ENCODE measurements around the gene CREBRF. TPM values are rescaled to one million over a fixed set of nuclear protein-coding genes. Genes with fewer than 3 reads are reported as not detected.
A peak's percentile ranks its signal among the peaks of the same experiment; 100 is the strongest.

The CREBRF gene
- polyA plus RNA-seq, 2 of the 4 experiments (the other 2 are of a cell fraction), result 1.8 to 7.2 TPM

GRCh38 chr5:173047838-173048105 is 8.4 kb upstream of the CREBRF start:
- Histone ChIP-seq H3K4me1 (peaks cover 4% of the 10 kb centered on the region; the same call in 1 of the 3 replicates), H3K4me2 (no peak overlapping the region), H3K27ac (no peak overlapping the region), H3K4me3 (no peak overlapping the region), H3K9me3 (no peaks in the 10 kb centered on the region)
- ChIA-PET POLR2A (no interaction called here), CTCF (no interaction called here)
- 83% methylated on average over 6 of the region's 6 CpGs for WGBS (ENCODE audit: missing lambda C conversion rate)
- DNase-seq (ENCODE audit: low read depth in 1 of 2, low spot score in 1 of 2) (no peak), FAIRE-seq (no peak), ATAC-seq (peak in 1 of 2 experiments; percentile 24; a peak in 1 of 6 replicates)
- TF ChIP-seq PBX3 (IDR thresholded peaks at IDR 0.05), result no peak
- TF ChIP-seq MAX (IDR thresholded peaks at IDR 0.05), result no peak
- TF ChIP-seq FOXS1 (CRISPR knock-in tag; IDR thresholded peaks at IDR 0.05), result no peak
- no peak for TF ChIP-seq POLR2A (IDR thresholded peaks at IDR 0.05; ENCODE audit: low read length)
- no peak for TF ChIP-seq KDM1A (IDR thresholded peaks at IDR 0.05; ENCODE audit: low read depth)
- no peak for TF ChIP-seq USF2 (IDR thresholded peaks at IDR 0.05)
- TF ChIP-seq HOXA7 (CRISPR knock-in tag; IDR thresholded peaks at IDR 0.05), result no peak
- TF ChIP-seq POLR2AphosphoS2 (conservative IDR thresholded peaks at IDR 0.05; ENCODE audit: low read length), result no peak
- no peak for TF ChIP-seq MAFK (IDR thresholded peaks at IDR 0.05; ENCODE audit: partially characterized antibody)
- no peak for TF ChIP-seq GATA3 (IDR thresholded peaks at IDR 0.05; ENCODE audit: borderline replicate concordance)
- no peak for TF ChIP-seq CTCF (IDR thresholded peaks at IDR 0.05)
- TF ChIP-seq HES2 (IDR thresholded peaks at IDR 0.05), result no peak
- no peak for TF ChIP-seq EHMT2 (IDR thresholded peaks at IDR 0.05; ENCODE audit: low read depth)
- TF ChIP-seq NFE2L2 (conservative IDR thresholded peaks at IDR 0.05; ENCODE audit: low read length), result no peak
- no peak for TF ChIP-seq ZFP36 (IDR thresholded peaks at IDR 0.05; ENCODE audit: borderline replicate concordance, partially characterized antibody)
- no peak for TF ChIP-seq ELK1 (IDR thresholded peaks at IDR 0.05; ENCODE audit: low read depth, low read length)
- TF ChIP-seq ESRRA (IDR thresholded peaks at IDR 0.05; ENCODE audit: borderline replicate concordance, low read length), result no peak
- TF ChIP-seq ZC3H11A (IDR thresholded peaks at IDR 0.05), result no peak
- no peak for TF ChIP-seq REST (IDR thresholded peaks at IDR 0.05)

GRCh38 chr5:173050791-173051190 is 5.4 kb upstream of the CREBRF start:
- Histone ChIP-seq H3K4me3 (no peak overlapping the region), H3K9me3 (no peaks in the 10 kb centered on the region), H3K4me1 (peaks cover 16% of the 10 kb centered on the region; the same call in 2 of the 3 replicates), H3K27ac (no peak overlapping the region), H3K4me2 (no peak overlapping the region)
- ATAC-seq (no peak), DNase-seq (ENCODE audit: low read depth in 1 of 2, low spot score in 1 of 2) (no peak), FAIRE-seq (no peak)
- ChIA-PET POLR2A (no interaction called here), CTCF (interaction anchor here (0.7 to 1.5 kb wide), 5 partner anchors 11 to 344 kb away, joined by 3 to 6 read pairs (median 3); no protein-coding TSS in a partner anchor)
- 89% methylated on average over 2 of the region's 2 CpGs for WGBS (ENCODE audit: missing lambda C conversion rate)
- TF ChIP-seq HEYL (CRISPR knock-in tag; IDR thresholded peaks at IDR 0.05), result no peak
- no peak for TF ChIP-seq FOXS1 (CRISPR knock-in tag; IDR thresholded peaks at IDR 0.05)
- TF ChIP-seq RFX5 (IDR thresholded peaks at IDR 0.05), result no peak
- TF ChIP-seq RCOR1 (IDR thresholded peaks at IDR 0.05; ENCODE audit: low read depth, low read length), result no peak
- no peak for TF ChIP-seq CTCF (IDR thresholded peaks at IDR 0.05)
- no peak for TF ChIP-seq JUNB (IDR thresholded peaks at IDR 0.05)
- TF ChIP-seq TP53 (CRISPR knock-in tag; IDR thresholded peaks at IDR 0.05), result no peak
- no peak for TF ChIP-seq MAZ (IDR thresholded peaks at IDR 0.05; ENCODE audit: borderline replicate concordance, low read depth, low read length)
- TF ChIP-seq HDAC2 (IDR thresholded peaks at IDR 0.05), result no peak
- no peak for TF ChIP-seq CBX8 (IDR thresholded peaks at IDR 0.05)
- no peak for TF ChIP-seq SMC3 (IDR thresholded peaks at IDR 0.05)
- TF ChIP-seq RNF2 (IDR thresholded peaks at IDR 0.05; ENCODE audit: borderline replicate concordance, low read depth), result no peak
- TF ChIP-seq POLR2AphosphoS2 (conservative IDR thresholded peaks at IDR 0.05; ENCODE audit: low read length), result no peak
- no peak for TF ChIP-seq SREBF2 (IDR thresholded peaks at IDR 0.05)
